KBM-7 (cell line): Measurements from ENCODE around the gene MAMLD1.

Experiments
- DNase-seq: peaks from one replicate; pipeline ENCODE4 v3.0.0-alpha.2; 2015
- in situ Hi-C: fragments of 300-500 bp; cut with MboI; formaldehyde crosslinking; loops from 2 replicates; pipeline ENCODE4 v1.14.3; 2020; ENCODE audit warnings: low sequenced_read_pairs, low pct_unique_long_range_greater_than_20kb, mixed read lengths

MAMLD1 gene

DNA sequence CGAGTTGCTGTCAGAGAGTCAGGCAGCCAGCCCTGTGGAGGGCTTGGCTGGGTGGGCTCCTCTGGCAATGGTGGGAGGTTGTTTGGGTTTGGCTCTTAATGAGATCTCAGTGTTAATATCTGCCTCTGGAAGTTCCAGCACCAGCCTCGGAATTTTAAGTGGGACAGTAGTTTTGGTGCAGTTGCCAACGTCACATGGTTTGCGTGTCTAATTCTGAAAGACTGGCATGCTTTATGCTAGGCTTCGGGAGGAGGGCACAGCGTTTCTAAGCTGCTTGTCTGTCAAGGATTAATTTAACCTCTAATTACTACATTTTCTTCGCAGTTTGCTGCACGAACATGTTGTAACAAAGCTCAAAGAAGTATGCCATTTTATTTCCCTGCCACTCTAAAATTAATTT lies 9.2 kb downstream of the MAMLD1 start:
- in situ Hi-C loops = no loop called here
- DNase-seq = no peak

DNA sequence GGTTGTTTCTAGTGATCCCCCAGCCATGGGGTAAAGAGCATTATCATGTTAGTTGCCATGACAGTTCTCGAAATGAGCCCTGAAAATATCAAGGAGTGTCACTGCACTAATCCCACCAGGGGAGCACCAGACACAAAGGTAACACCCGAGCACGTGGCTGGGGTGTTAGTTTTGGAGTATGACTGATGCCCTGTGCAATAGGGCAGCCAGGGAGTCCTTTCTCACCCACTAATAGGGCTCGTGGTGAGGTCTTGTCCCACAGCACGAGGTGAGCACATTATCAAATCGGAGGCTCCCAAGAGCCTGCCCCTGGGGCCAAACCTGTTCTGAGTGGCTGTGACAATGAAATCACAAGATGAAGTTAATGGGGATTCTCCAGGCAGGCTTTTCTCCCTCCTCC lies 9.6 kb downstream of the MAMLD1 start:
- DNase-seq = no peak
- in situ Hi-C loops = no loop called here

DNA sequence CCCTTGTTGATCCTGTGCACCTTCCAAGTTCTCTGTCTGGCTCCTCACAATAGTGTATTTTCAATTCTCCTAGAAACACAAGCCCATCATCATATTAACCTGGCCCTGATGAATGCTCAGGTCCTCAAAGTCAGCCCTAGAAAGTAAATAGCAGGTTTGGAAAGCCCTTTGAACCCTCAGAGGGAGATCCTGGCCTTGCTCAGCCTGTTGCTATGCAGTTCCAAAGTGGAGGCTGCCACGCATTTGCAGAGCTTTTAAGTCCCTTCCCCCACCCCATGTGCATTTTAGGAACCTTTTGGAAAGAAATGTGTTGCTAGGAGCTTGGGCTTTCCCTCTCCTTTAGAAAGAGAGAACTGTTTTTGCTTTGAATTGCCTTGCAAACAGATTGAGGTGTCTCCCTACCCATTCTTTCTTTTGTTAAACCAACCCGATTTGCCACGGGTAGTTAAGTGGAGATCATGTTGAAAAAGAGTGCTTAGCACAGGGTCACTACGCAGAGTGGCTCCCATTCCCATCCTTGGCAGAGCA lies 12.2 kb downstream of the MAMLD1 start:
- in situ Hi-C loops = no loop called here
- DNase-seq = no peak

DNA sequence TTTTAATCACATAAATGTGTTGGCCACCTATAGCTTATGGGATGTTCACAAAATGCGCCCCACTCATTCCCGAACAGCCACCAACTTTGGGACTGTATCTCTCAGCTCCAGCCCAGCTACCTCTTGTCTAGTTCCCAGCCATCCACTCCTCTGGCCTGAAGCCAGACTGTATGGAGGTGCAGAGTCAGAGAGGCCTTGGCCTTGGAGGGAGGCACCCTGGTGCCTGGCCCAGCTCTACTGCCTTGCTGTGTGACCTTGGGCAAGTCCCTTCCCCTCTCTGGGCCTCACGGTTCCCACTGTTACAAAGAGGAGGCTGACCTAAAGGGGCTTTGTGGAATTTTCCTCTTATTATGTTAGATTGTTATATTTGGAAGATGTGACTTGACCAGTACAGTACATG lies 13.9 kb downstream of the MAMLD1 start:
- in situ Hi-C loops = no loop called here

DNA sequence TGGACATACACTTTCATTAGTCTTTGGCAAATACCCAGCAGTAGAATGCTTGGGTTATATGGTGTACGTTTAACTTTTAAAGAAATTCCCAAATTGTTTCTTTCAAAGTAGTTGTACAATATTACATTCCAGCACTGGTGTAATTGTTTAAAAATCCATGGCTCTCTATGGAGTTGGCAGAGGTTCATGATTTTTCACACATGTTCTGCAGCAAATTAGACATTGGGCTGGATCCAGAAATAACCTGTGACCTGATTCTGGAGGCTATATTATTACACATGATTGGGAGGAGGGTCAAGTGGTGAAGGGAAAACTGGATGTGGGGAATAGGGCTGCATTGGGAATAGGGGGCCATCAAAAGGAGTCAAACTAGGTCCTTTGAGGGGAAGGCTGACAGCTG lies 41.9 kb downstream of the MAMLD1 start:
- no peak for DNase-seq
- in situ Hi-C loops = no loop called here

More for the DNA sequence above, 13.9 kb downstream of the MAMLD1 start:
- no peak for DNase-seq

DNA sequence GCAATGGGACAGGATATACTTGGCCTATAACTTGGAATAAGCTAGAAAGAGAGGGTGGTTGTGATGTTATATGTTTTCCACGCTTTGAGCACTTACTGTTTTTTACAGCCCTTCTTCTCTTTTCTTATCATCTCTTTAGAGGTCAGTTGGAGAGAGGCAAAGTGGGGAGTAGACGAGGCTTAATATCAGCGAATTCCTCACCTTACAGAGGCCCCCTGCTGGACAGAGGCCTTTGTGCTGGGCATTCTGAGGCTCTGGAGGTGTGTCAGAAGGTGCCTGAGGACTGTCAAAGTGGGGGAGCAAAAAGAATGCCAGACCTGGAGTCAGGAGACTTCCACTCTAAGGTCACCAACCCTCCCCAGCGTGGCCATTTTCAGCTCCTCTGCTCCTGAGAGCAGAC lies 42.5 kb downstream of the MAMLD1 start:
- DNase-seq = peak; percentile 11
- in situ Hi-C loops = no loop called here

DNA sequence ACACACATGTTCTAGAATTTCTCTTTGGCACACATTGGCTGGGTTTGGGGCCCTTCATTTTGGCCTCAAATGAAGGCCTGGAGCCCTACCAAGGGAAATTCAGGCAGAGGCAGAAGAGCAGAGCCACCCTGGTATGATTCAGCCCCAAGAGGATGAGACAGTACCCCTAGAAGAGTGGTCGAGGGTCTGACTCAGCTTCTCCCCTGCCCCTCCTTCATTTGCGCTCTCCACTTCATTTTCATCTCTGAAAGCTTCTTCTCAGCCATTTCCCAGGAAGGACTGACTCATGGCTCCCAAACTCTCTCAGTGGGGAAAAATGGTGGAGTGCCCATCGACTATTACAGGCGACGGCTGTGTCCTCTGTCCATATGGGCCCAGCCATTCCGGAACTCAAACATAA lies 43.5 kb downstream of the MAMLD1 start:
- in situ Hi-C loops = no loop called here
- DNase-seq = no peak

- in situ Hi-C loops = no loop called here
- no peak for DNase-seq
Measured at GRCh38 chrX:150408007-150408406, 44.9 kb downstream of the MAMLD1 start.

DNA sequence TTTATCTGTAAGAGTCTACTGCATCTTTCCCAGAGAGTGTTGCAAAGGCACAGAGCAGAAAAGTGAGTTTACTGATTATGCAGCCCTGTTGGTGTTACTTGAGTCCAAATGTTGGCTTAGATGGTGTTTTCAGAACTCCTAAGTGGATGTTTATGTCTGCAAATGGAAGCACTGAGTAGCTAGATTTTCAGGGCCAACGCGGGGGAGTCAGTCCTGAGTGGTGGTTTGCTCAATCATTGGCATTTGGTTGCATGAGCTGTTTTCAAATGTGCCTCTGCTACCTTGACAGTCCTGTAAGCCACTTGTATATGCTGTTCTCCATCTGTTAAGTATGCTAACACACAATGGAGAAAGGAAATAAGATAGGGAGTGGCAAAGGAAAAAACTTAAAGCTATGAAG lies 45.4 kb downstream of the MAMLD1 start:
- in situ Hi-C loops = no loop called here
- DNase-seq = no peak

DNA sequence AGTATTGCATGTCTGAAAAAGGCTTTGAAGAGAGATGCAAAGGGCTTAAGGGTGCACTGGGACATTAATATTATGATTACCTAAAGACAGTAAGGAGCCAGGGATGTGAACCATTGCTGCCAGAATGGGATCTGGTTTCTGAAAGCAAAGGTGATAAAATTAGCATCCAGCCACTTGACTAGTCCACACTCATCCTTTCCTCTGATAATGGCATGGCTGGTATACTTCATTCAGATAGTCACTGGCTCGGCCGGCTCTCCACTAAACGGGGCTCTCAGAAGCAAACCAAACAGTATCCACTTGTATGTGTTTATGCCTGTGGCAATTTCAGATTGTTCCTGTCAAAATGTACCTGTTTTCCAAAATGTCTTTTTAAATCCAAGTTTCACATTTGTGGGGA lies 46.4 kb downstream of the MAMLD1 start:
- in situ Hi-C loops = no loop called here

DNA sequence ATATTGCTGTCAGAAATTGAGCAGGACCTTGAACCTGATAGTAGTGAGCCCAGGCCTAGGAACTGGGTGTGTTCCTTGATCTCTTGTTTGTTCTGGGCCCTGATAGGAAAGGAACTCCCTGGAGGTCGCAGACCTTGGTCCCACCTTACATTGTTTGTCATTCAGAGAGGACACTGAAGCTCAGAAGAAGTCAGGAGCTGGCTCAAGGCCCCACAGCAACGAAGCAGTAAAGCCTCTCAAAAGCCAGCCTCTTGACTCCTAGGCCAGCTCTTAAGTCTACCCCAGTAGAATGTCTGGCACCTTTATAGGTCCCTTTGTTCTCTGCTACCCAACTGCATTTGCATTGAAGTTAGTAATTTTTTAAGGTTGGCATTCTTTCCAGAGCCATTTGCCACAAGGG lies 46.8 kb downstream of the MAMLD1 start:
- in situ Hi-C loops = no loop called here
- no peak for DNase-seq

More for the DNA sequence above, 46.4 kb downstream of the MAMLD1 start:
- no peak for DNase-seq

- in situ Hi-C loops = no loop called here
- no peak for DNase-seq
Measured at GRCh38 chrX:150410513-150410912, 47.4 kb downstream of the MAMLD1 start.

GRCh38 chrX:150411656-150412055 lies 48.5 kb downstream of the MAMLD1 start:
- no peak for DNase-seq
- in situ Hi-C loops = no loop called here

GRCh38 chrX:150414228-150414627 lies 51.1 kb downstream of the MAMLD1 start:
- in situ Hi-C loops = no loop called here
- no peak for DNase-seq

DNA sequence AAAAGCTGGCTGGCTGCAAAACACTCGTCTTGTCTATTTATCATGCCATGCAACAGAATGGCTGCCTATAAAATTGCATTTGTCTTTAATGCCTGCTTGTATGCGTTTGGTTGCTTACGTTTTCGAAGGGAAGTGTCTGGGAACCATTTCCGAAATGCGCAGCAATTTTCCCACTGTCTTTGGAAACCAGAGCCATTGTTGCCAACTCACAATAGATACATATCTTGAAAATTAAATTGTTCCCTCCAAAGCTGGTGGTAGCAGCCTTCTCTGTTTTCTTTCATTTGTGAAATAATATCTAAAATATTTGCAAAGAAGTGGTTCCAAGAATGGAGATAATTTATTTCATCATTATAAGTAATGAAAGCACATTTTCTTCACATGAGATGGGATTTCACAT lies 53.4 kb downstream of the MAMLD1 start:
- no peak for DNase-seq
- in situ Hi-C loops = no loop called here

DNA sequence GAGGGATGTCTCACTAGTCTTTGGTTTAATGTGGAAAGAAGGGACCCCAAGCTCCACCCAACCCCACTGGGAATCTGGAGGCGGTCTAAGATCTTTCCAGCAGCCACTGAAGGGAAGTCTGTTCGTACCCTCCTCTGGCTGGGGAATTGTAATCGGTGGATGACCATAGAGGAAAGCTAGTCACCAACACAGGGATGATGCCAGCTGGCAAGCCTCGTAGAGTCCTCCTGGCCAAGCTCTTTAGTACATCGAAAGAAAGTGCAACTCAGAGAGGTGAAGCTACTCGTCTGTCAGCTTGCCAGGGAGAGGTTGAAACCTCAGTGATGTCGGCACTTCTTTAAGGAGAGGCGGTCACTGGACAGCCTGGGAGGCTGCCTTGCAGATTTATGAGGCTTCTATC lies 58.7 kb downstream of the MAMLD1 start:
- no peak for DNase-seq
- in situ Hi-C loops = no loop called here

DNA sequence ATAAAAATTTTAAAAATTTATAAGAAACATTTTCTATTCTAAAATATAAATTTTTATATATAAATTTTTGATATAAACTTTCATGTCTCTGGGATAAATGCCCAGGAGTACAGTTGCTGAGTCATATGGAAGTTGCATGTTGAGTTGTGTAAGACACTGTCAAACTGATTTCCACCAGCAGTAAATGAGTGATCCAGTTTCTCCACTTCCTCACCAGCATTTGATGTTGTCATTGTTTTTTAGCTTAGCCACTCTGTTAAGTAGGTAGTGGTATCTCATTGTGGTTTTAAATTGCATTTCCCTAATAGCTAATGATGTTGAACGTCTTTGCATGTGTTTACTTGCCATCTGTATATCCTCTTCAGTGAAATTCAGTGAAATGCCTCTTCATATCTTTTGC lies 66.5 kb downstream of the MAMLD1 start:
- in situ Hi-C loops = no loop called here
- DNase-seq = peak; percentile 29

DNA sequence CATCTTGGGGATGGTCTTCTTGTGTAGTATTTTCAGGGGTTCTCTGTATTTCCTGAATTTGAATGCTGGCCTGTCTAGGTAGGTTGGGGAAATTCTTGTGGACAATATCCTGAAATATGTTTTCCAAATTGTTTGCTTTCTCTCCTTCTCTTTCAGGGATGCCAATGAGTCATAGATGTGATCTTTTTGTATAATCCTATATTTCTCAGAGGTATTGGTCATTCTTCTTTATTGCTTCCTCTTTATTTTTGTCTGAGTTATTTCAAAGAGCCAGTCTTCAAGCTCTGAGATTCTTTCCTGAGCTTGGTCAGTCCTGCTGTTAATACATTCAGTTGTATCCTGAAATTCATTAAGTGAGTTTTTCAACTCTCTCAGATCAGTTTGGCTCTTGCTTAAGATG lies 73.1 kb downstream of the MAMLD1 start:
- in situ Hi-C loops = no loop called here
- DNase-seq = no peak

- DNase-seq = no peak
- in situ Hi-C loops = no loop called here
Measured at GRCh38 chrX:150438165-150438564, 75.0 kb downstream of the MAMLD1 start.

DNA sequence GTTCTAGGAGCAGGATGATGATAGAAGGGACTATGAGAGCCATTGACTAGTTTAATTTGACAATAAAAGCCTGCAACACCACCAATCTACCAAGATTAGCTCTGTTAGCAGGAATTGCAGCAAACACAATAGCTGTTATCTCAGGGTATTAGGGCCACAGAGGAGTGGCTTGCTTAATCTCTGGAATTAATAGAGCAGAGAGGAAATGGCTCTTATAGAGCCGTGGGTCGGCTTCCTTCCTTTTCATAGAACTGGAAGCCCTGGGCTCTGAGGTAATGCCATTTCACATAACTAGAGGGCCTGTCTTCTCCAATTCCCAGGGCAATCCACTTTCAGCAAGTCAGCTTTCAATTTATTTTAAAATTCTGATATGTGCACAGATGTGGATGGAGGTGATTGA lies 83.0 kb downstream of the MAMLD1 start:
- in situ Hi-C loops = no loop called here
- peak; percentile 19 for DNase-seq

GRCh38 chrX:150446995-150447394 lies 83.9 kb downstream of the MAMLD1 start:
- in situ Hi-C loops = no loop called here
- DNase-seq = no peak

DNA sequence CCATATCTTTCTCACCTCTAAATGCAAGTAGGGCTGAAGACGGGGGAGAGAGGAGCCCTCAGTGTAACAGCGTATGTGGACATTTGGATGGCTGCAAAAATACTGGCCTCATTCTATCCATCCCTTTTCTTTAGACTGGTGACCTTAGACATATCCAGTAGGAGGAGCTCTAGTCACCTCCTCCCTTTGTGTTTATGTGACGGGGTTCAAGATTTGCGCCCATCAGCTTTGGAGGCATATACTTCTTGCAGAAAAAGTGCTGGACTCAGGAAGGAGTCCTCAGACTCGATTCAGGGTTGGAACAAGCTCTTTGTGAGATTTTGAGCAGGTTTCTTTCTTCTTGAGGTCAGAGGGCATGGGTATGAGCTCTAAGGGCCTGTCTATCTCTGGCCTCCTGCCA lies 86.2 kb downstream of the MAMLD1 start:
- in situ Hi-C loops = no loop called here
- no peak for DNase-seq
